MCF 10A (cell line): ENCODE measurements around the gene ADAMTS4. TPM values are rescaled to one million over a fixed set of nuclear protein-coding genes. Genes with fewer than 3 reads are reported as not detected.

Experiments
- BruUV-seq: library from RNA; stranded (reverse); fragments of 400-500 nt; replicated peaks from 2 replicates; lab custom pipeline; 2021; lab: Mats Ljungman, UMichigan
- CTCF ChIA-PET: fragments of 300-600 bp; sonication (Branson Sonifier 250); formaldehyde crosslinking; extraction: SDS; loops from one replicate; lab custom pipeline; 2021; ENCODE audit warnings: antibody characterized with exemption, inconsistent platforms; lab: Yijun Ruan, JAX
- POLR2A ChIA-PET: fragments of 300-600, 350-650 bp; sonication (Branson Sonifier 250); formaldehyde crosslinking; extraction: SDS; loops from one replicate; lab custom pipeline; 2020; ENCODE audit warnings: antibody characterized with exemption, inconsistent platforms; lab: Yijun Ruan, JAX
- DNase-seq: peaks from one replicate; pipeline ENCODE4 v3.0.0-alpha.2; 2018; ENCODE audit not compliant: unreplicated experiment
- H3K27ac Mint-ChIP-seq: one replicate; pipeline ENCODE4 v1.8.0; 2022; ENCODE audit warnings: mild to moderate bottlenecking, low read depth, mixed read lengths; ENCODE audit not compliant: unreplicated experiment
- H3K27me3 Mint-ChIP-seq: one replicate; pipeline ENCODE4 v1.8.0; 2022; ENCODE audit warnings: mixed read lengths; ENCODE audit not compliant: insufficient read depth, unreplicated experiment
- H3K36me3 Mint-ChIP-seq: one replicate; pipeline ENCODE4 v1.8.0; 2022; ENCODE audit warnings: mild to moderate bottlenecking, moderate library complexity, mixed read lengths; ENCODE audit not compliant: insufficient read depth, unreplicated experiment
- H3K4me1 Mint-ChIP-seq: one replicate; pipeline ENCODE4 v1.8.0; 2022; ENCODE audit warnings: mixed read lengths; ENCODE audit not compliant: insufficient read depth, unreplicated experiment
- H3K4me3 Mint-ChIP-seq: one replicate; pipeline ENCODE4 v1.8.0; 2022; ENCODE audit warnings: mild to moderate bottlenecking, moderate library complexity, mixed read lengths; ENCODE audit not compliant: unreplicated experiment
- H3K9me3 Mint-ChIP-seq: one replicate; pipeline ENCODE4 v1.8.0; 2022; ENCODE audit warnings: mixed read lengths; ENCODE audit not compliant: unreplicated experiment
- CTCF ChIP-seq: fragments of 200-600 bp; IDR thresholded peaks from one replicate; pipeline ENCODE4 v1.8.0; 2022; ENCODE audit warnings: antibody characterized with exemption, mild to moderate bottlenecking; ENCODE audit not compliant: unreplicated experiment
- intact Hi-C: fragments of 100-400 bp; cut with micrococcal nuclease; formaldehyde crosslinking; loops from 2 replicates; pipeline ENCODE4 v1.14.1; 2022
- total RNA-seq: library from RNA; stranded (reverse); gene quantifications from 2 replicates; pipeline ENCODE4 v1.2.3, GENCODE V29; 2022

Gene ADAMTS4
- total RNA-seq, 1 experiment from 2014 or later = not detected

GRCh38 chr1:161190962-161191521 lies 7.8 kb downstream of the ADAMTS4 start:
- no peak for DNase-seq
- intact Hi-C loops = no loop called here
- no peaks in the 10 kb centered on the region for H3K36me3 Mint-ChIP-seq
- ChIA-PET POLR2A (interaction anchor here (0.8 to 4.0 kb wide), 4 partner anchors 9 to 78 kb away, joined by 3 to 38 read pairs (median 6); partner anchors contain the start of genes B4GALT3 and NDUFS2), CTCF (interaction anchor here (0.6 to 5.6 kb wide), 27 partner anchors 10 to 708 kb away, joined by 3 to 154 read pairs (median 9); partner anchors contain the start of genes APOA2, CFAP126, FCER1G and NDUFS2)
- H3K27me3 Mint-ChIP-seq = no peaks in the 10 kb centered on the region
- no peaks in the 10 kb centered on the region for H3K9me3 Mint-ChIP-seq
- TF ChIP-seq CTCF = no peak
- H3K27ac Mint-ChIP-seq = no peak overlapping the region
- no peak overlapping the region for H3K4me3 Mint-ChIP-seq
- no TSS peak for BruUV-seq
- H3K4me1 Mint-ChIP-seq = peaks cover 17% of the 10 kb centered on the region

- Mint-ChIP-seq H3K4me1 (peaks cover 28% of the 10 kb centered on the region), H3K9me3 (no peaks in the 10 kb centered on the region), H3K27me3 (no peaks in the 10 kb centered on the region), H3K36me3 (no peaks in the 10 kb centered on the region), H3K27ac (no peak overlapping the region), H3K4me3 (no peak overlapping the region)
- TF ChIP-seq CTCF = no peak
- intact Hi-C loops = no loop called here
- CTCF ChIA-PET = interaction anchor here (0.6 to 1.9 kb wide), 5 partner anchors 8 to 1098 kb away, joined by 3 to 6 read pairs (median 4); partner anchors contain the start of genes NDUFS2 and TOMM40L
- BruUV-seq = no TSS peak
- DNase-seq = no peak
- POLR2A ChIA-PET = interaction anchor here (2.2 kb wide), 1 partner anchor 13 kb away, joined by 11 read pairs; the partner anchor contains the start of gene NDUFS2
Measured at GRCh38 chr1:161189036-161189435, 9.8 kb downstream of the ADAMTS4 start.

GRCh38 chr1:161188381-161188780 lies 10.5 kb downstream of the ADAMTS4 start:
- ChIA-PET CTCF (interaction anchor here (0.6 to 1.9 kb wide), 3 partner anchors 194 to 1098 kb away, joined by 3 to 6 read pairs (median 5); no protein-coding TSS in a partner anchor), POLR2A (interaction anchor here (0.6 to 2.2 kb wide), 2 partner anchors 13 to 83 kb away, joined by 3 to 11 read pairs; partner anchors contain the start of gene NDUFS2)
- intact Hi-C loops = no loop called here
- no TSS peak for BruUV-seq
- Mint-ChIP-seq H3K9me3 (no peaks in the 10 kb centered on the region), H3K27me3 (no peaks in the 10 kb centered on the region), H3K4me1 (peaks cover 28% of the 10 kb centered on the region), H3K4me3 (no peak overlapping the region), H3K27ac (no peak overlapping the region), H3K36me3 (no peaks in the 10 kb centered on the region)
- TF ChIP-seq CTCF = no peak
- DNase-seq = no peak

DNA sequence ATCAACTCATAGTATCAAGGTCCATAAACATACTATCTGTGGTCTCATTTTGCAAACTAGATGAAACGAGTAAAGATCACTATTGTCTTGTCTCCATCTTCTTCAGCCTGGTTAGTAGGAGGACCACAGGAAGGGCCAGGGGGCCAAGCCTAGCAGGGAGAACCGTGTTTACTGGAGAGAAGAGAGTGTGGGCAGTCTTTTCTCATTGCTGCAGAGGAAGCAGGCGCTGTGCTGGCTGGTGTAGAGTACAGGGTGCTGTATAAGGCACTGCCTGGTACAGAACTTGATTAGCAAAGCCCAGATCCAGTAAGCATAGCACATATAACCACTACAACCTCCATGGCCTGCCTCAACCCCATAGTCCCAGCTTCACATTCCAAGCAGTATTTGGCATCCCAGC lies 11.5 kb downstream of the ADAMTS4 start:
- no peaks in the 10 kb centered on the region for H3K27me3 Mint-ChIP-seq
- ChIA-PET CTCF (interaction anchor here (0.9 to 1.6 kb wide), 4 partner anchors 36 to 195 kb away, joined by 3 to 10 read pairs (median 4); partner anchors contain the start of gene TOMM40L), POLR2A (interaction anchor here (2.2 kb wide), 1 partner anchor 14 kb away, joined by 11 read pairs; the partner anchor contains the start of gene NDUFS2)
- H3K4me3 Mint-ChIP-seq = no peak overlapping the region
- H3K36me3 Mint-ChIP-seq = no peaks in the 10 kb centered on the region
- H3K27ac Mint-ChIP-seq = no peak overlapping the region
- no TSS peak for BruUV-seq
- intact Hi-C loops = no loop called here
- TF ChIP-seq CTCF = no peak
- H3K9me3 Mint-ChIP-seq = no peaks in the 10 kb centered on the region
- peaks cover 32% of the 10 kb centered on the region for H3K4me1 Mint-ChIP-seq
- no peak for DNase-seq
